ENCODE results near the gene ADARB1. TPM values are rescaled to one million over a fixed set of nuclear protein-coding genes. Genes with fewer than 3 reads are reported as not detected.

The ADARB1 gene
- total RNA-seq, 2 experiments from 2014 or later: 6.6 to 20.5 TPM

DNA sequence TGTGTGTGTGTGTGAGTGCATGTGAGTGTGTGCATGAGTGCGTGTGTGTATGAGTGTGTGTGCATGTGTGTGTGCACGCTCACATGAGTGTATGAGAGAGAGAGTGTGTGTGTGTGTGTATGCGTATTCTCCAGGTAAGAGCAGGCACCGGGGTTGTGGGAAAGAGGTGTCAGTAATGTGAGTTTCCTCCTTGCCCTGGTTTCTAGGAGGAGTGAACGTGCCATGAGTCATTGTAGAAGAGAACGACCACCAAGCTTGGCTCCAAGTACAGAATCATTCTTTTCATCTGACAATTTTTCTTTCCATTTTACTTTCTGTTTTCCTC, 134.2 kb downstream of the ADARB1 start:
- no TSS peak for BruUV-seq (replicated peaks)
- H3K4me1 ChIP-seq (ENCODE audit: insufficient read depth, low read length, poor library complexity, severe bottlenecking): no peaks in the 10 kb centered on the region
- DNase-seq (ENCODE audit: low spot score): no peak
- H4K20me1 ChIP-seq (ENCODE audit: insufficient read depth, low read length): no peaks in the 10 kb centered on the region
- no peaks in the 10 kb centered on the region for H3K9me3 ChIP-seq (ENCODE audit: low read length)
- CTCF ChIA-PET (ENCODE audit: unreplicated experiment): no interaction called here
- TF ChIP-seq EZH2phosphoT487 (IDR thresholded peaks at IDR 0.05; ENCODE audit: borderline replicate concordance, low read depth, low read length): no peak
- TF ChIP-seq, protein P1, sequence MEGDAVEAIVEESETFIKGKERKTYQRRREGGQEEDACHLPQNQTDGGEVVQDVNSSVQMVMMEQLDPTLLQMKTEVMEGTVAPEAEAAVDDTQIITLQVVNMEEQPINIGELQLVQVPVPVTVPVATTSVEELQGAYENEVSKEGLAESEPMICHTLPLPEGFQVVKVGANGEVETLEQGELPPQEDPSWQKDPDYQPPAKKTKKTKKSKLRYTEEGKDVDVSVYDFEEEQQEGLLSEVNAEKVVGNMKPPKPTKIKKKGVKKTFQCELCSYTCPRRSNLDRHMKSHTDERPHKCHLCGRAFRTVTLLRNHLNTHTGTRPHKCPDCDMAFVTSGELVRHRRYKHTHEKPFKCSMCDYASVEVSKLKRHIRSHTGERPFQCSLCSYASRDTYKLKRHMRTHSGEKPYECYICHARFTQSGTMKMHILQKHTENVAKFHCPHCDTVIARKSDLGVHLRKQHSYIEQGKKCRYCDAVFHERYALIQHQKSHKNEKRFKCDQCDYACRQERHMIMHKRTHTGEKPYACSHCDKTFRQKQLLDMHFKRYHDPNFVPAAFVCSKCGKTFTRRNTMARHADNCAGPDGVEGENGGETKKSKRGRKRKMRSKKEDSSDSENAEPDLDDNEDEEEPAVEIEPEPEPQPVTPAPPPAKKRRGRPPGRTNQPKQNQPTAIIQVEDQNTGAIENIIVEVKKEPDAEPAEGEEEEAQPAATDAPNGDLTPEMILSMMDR (conservative IDR thresholded peaks at IDR 0.05; ENCODE audit: low read length): no peak
- no peak overlapping the region for H3K27ac ChIP-seq (ENCODE audit: low read depth, low read length, poor library complexity, severe bottlenecking)
- no peaks in the 10 kb centered on the region for H3K36me3 ChIP-seq (ENCODE audit: insufficient read depth, low read length)
- intact Hi-C loops (cut with micrococcal nuclease; ENCODE audit: unreplicated experiment): no loop called here
- H3K9me2 ChIP-seq (ENCODE audit: insufficient read depth, low read length): no peaks in the 10 kb centered on the region
- H3K79me2 ChIP-seq (ENCODE audit: insufficient read depth, low read depth, low read length): no peaks in the 10 kb centered on the region
- POLR2A ChIA-PET: no interaction called here
- no peak overlapping the region for H2AFZ ChIP-seq (ENCODE audit: low read length)
- no peak overlapping the region for H3K4me3 ChIP-seq (ENCODE audit: low read depth, low read length, poor library complexity, severe bottlenecking)
- H3K4me2 ChIP-seq (ENCODE audit: low read length): no peak overlapping the region

DNA sequence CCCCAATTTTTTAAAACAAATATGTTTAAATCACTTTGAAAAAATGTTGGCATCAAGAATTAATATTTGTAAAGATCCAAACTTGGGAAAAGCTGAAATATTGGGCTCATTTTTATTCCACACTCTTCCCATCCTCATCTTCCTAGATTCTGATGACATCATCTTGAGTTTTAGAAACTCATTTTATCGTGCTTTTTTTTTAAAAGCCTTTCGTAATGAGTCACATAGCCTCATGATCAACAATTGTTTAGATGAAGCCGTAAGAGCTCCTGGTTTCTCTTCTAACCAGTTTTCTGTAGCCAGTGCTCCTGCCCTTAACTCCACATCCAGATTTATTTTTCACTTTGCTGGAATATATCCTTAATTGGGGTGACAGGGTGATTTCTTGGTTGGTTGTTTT, 134.7 kb downstream of the ADARB1 start:
- Histone ChIP-seq H3K4me1 (ENCODE audit: insufficient read depth, low read length, poor library complexity, severe bottlenecking) (no peaks in the 10 kb centered on the region), H3K27ac (ENCODE audit: low read depth, low read length, poor library complexity, severe bottlenecking) (no peak overlapping the region), H3K4me2 (ENCODE audit: low read length) (no peak overlapping the region), H2AFZ (ENCODE audit: low read length) (no peak overlapping the region), H3K4me3 (ENCODE audit: low read depth, low read length, poor library complexity, severe bottlenecking) (no peak overlapping the region), H3K79me2 (ENCODE audit: insufficient read depth, low read depth, low read length) (no peaks in the 10 kb centered on the region), H4K20me1 (ENCODE audit: insufficient read depth, low read length) (no peaks in the 10 kb centered on the region), H3K9me2 (ENCODE audit: insufficient read depth, low read length) (no peaks in the 10 kb centered on the region), H3K36me3 (ENCODE audit: insufficient read depth, low read length) (no peaks in the 10 kb centered on the region), H3K9me3 (ENCODE audit: low read length) (no peaks in the 10 kb centered on the region)
- CTCF ChIA-PET (ENCODE audit: unreplicated experiment): no interaction called here
- no peak for DNase-seq (ENCODE audit: low spot score)
- no peak for TF ChIP-seq EZH2phosphoT487 (IDR thresholded peaks at IDR 0.05; ENCODE audit: borderline replicate concordance, low read depth, low read length)
- TF ChIP-seq, protein P1 (conservative IDR thresholded peaks at IDR 0.05; ENCODE audit: low read length): no peak
- POLR2A ChIA-PET: no interaction called here
- no TSS peak for BruUV-seq (replicated peaks)
- intact Hi-C loops (cut with micrococcal nuclease; ENCODE audit: unreplicated experiment): no loop called here

DNA sequence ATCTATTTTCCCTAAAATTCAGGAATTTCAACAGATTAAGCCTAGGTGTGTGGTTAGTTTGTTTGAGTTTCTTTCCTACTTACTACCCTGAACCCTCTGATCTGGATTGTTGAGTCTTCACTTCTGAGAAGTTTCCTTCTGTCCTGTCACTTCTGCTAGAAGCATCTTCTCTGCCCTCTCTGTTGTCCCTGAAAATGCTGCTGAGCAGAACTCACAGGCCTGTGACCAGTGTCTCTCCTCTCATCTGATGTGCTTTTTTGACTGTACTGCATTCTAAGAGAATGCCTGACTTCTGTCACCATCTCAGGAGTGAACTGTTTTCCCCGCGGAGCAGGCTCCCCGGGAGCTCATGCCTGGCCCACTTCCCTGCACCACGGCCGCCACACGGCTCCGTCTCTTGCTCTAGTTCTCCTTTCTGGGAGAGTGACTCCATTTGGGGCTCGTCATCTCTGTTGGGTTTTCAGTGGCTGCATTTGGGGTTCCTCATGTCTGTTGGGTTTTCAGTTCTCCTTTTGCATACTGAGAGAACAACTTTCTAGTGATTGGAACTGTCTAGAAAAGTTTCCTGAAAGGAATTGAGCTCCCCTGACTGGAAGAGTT, 135.4 kb downstream of the ADARB1 start:
- Histone ChIP-seq H3K79me2 (ENCODE audit: insufficient read depth, low read depth, low read length) (no peaks in the 10 kb centered on the region), H3K9me3 (ENCODE audit: low read length) (no peaks in the 10 kb centered on the region), H3K4me1 (ENCODE audit: insufficient read depth, low read length, poor library complexity, severe bottlenecking) (no peaks in the 10 kb centered on the region), H3K9me2 (ENCODE audit: insufficient read depth, low read length) (no peaks in the 10 kb centered on the region), H3K4me3 (ENCODE audit: low read depth, low read length, poor library complexity, severe bottlenecking) (no peak overlapping the region), H3K36me3 (ENCODE audit: insufficient read depth, low read length) (no peaks in the 10 kb centered on the region), H4K20me1 (ENCODE audit: insufficient read depth, low read length) (no peaks in the 10 kb centered on the region), H3K27ac (ENCODE audit: low read depth, low read length, poor library complexity, severe bottlenecking) (no peak overlapping the region), H2AFZ (ENCODE audit: low read length) (no peak overlapping the region), H3K4me2 (ENCODE audit: low read length) (no peak overlapping the region)
- BruUV-seq (replicated peaks): no TSS peak
- no peak for DNase-seq (ENCODE audit: low spot score)
- TF ChIP-seq, protein P1 (conservative IDR thresholded peaks at IDR 0.05; ENCODE audit: low read length): no peak
- no peak for TF ChIP-seq EZH2phosphoT487 (IDR thresholded peaks at IDR 0.05; ENCODE audit: borderline replicate concordance, low read depth, low read length)
- POLR2A ChIA-PET: no interaction called here
- intact Hi-C loops (cut with micrococcal nuclease; ENCODE audit: unreplicated experiment): no loop called here
- CTCF ChIA-PET (ENCODE audit: unreplicated experiment): no interaction called here

Measured in OCI-LY7 (cell line).